HepG2 (cell line): ENCODE measurements around the gene PCSK6. TPM values are rescaled to one million over a fixed set of nuclear protein-coding genes. Genes with fewer than 3 reads are reported as not detected.

Experiments
- EP300 ChIP-seq, 3 experiments: sonication (generic) in 1 of 3; formaldehyde crosslinking in 1 of 3; IDR thresholded peaks; 2 replicates each; pipeline versions ENCODE4 v1.5.1 to v1.6.1; 2011 to 2020; ENCODE audit warnings: low read depth in 2 of 3, low read length in 2 of 3, borderline replicate concordance in 1 of 3, improper control_type of control experiment in 1 of 3, mild to moderate bottlenecking in 1 of 3, missing genetic modification reagents in 1 of 3, moderate library complexity in 1 of 3
- ERF ChIP-seq: IDR thresholded peaks from 2 replicates; pipeline ENCODE4 v1.6.1; 2018; ENCODE audit warnings: missing biosample characterization, missing genetic modification reagents
- FOXC1 ChIP-seq: sonication (generic); formaldehyde crosslinking; IDR thresholded peaks from 2 replicates; pipeline ENCODE4 v1.8.0; 2022; ENCODE audit warnings: mild to moderate bottlenecking, missing genetic modification reagents, borderline replicate concordance
- GATAD2A ChIP-seq: IDR thresholded peaks from 2 replicates; pipeline ENCODE4 v1.6.1; 2016
- KDM3A ChIP-seq: IDR thresholded peaks from 2 replicates; pipeline ENCODE4 v1.6.1; 2018; ENCODE audit warnings: low read depth, missing compliant biosample characterization
- NONO ChIP-seq, 2 experiments: fragments of 450-650 bp in 1 of 2; sonication (generic) in 1 of 2; formaldehyde crosslinking in 1 of 2; IDR thresholded peaks in 1 of 2; conservative IDR thresholded peaks in 1 of 2; 2 replicates each; pipeline versions ENCODE4 v1.6.1 to v1.8.0; 2017 to 2022; ENCODE audit warnings: mild to moderate bottlenecking in 1 of 2, missing genetic modification reagents in 1 of 2, moderate library complexity in 1 of 2
- SOX6 ChIP-seq, 2 experiments: fragments of 450-650 bp in 1 of 2; sonication (generic) in 1 of 2; formaldehyde crosslinking in 1 of 2; IDR thresholded peaks; 2 replicates each; pipeline versions ENCODE4 v1.4.0 to v1.6.1; 2017 to 2020; ENCODE audit warnings: antibody characterized with exemption in 1 of 2, mild to moderate bottlenecking in 1 of 2, missing genetic modification reagents in 1 of 2
- ZNF644 ChIP-seq: IDR thresholded peaks from 2 replicates; pipeline ENCODE4 v1.6.1; 2016; ENCODE audit warnings: low read depth
- ZNF788 ChIP-seq: sonication (generic); formaldehyde crosslinking; IDR thresholded peaks from 2 replicates; pipeline ENCODE4 v1.5.0; 2020; ENCODE audit warnings: mild to moderate bottlenecking, missing genetic modification reagents, borderline replicate concordance
- polyA plus RNA-seq, 8 experiments: library from polyadenylated mRNA; depleted of rRNA in 3 of 8; stranded (reverse) in 7 of 8; unstranded in 1 of 8; fragments of >200 nt; fragmentation: Illumina TruSeq in 4 of 8; extraction: Trizol in 4 of 8; gene quantifications; 2 replicates each; pipeline versions ENCODE4 v1.2.1 to v1.2.3, GENCODE V29; 2011 to 2016; ENCODE audit warnings: low read depth in 4 of 8, missing spikeins in 1 of 8, mixed read lengths in 1 of 8; ENCODE audit not compliant: insufficient read depth in 1 of 8
- total RNA-seq, 5 experiments: library from RNA; depleted of rRNA; stranded (reverse); fragments of >200 nt; fragmentation: Illumina TruSeq; extraction: Trizol; gene quantifications; 2 replicates each; pipeline ENCODE4 v1.2.3, GENCODE V29; 2016; ENCODE audit warnings: low read depth in 1 of 5
- TF ChIP-seq, protein P1 (sequence below): sonication (generic); formaldehyde crosslinking; IDR thresholded peaks from 2 replicates; pipeline ENCODE4 v1.5.1; 2020; ENCODE audit warnings: mild to moderate bottlenecking, missing genetic modification reagents, borderline replicate concordance
- TF ChIP-seq, protein P2 (sequence below): IDR thresholded peaks from 2 replicates; pipeline ENCODE4 v1.6.1; 2016; ENCODE audit warnings: low read depth
- TF ChIP-seq, protein P3 (sequence below): sonication (generic); formaldehyde crosslinking; IDR thresholded peaks from 2 replicates; pipeline ENCODE4 v1.5.0; 2020; ENCODE audit warnings: mild to moderate bottlenecking, missing genetic modification reagents
- TF ChIP-seq, protein P4 (sequence below): IDR thresholded peaks from 2 replicates; pipeline ENCODE4 v1.6.1; 2018; ENCODE audit warnings: missing genetic modification reagents, mild to moderate bottlenecking, missing compliant biosample characterization

PCSK6 gene
- total and polyA plus RNA-seq, 2 of the 13 experiments (the other 11 are each of a cell fraction or from before 2014, with no cell fraction given): 56.5 to 155 TPM

DNA sequence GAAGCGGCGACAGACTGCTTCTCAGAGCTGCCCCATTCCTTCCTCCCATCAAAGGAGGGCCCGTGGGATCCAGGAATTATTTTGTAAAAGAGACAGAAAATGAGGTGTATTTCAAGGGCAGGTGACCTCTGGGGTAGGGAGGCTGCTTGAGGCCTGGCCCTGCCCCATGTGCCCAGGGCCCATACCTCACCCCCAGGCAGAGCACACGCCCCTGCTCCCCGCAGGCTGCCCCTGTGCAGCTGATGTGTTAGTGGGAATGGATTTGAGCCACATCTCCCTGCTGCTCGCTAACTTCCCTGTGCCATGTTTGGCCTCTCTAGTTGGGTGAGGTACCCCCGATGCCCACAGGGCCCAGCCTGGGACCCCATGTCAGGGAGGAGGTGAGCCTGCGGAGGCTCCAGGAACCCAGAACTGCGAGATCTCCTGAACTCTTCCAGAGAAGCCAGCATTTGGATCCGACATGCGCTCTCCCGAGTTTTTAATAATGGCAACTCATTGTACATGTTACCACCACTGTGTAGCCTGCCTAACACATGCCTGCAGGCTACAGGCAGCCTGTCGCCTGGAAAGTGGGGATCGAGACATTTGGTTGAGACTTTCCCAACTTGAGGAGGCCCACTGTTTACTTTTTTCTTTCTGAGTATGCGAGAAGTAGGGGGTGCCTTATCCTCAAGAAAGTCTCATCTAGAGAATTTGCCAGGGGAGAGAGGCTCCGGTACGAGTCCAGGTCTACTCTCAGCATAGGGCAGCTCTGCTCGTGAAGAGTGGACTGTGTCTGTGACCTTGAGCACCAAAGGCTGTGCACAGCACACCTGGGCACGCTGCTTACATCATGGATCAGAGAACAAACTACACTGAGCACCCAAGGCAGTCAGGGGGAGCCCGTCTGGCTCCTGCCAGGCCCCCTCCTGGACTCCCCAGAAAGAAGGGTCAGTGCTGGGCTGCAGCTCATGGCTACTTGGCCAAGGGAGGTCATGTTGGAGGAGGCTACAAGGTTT is 36.1 kb downstream of the PCSK6 start (continued):
- TF ChIP-seq, protein P1, sequence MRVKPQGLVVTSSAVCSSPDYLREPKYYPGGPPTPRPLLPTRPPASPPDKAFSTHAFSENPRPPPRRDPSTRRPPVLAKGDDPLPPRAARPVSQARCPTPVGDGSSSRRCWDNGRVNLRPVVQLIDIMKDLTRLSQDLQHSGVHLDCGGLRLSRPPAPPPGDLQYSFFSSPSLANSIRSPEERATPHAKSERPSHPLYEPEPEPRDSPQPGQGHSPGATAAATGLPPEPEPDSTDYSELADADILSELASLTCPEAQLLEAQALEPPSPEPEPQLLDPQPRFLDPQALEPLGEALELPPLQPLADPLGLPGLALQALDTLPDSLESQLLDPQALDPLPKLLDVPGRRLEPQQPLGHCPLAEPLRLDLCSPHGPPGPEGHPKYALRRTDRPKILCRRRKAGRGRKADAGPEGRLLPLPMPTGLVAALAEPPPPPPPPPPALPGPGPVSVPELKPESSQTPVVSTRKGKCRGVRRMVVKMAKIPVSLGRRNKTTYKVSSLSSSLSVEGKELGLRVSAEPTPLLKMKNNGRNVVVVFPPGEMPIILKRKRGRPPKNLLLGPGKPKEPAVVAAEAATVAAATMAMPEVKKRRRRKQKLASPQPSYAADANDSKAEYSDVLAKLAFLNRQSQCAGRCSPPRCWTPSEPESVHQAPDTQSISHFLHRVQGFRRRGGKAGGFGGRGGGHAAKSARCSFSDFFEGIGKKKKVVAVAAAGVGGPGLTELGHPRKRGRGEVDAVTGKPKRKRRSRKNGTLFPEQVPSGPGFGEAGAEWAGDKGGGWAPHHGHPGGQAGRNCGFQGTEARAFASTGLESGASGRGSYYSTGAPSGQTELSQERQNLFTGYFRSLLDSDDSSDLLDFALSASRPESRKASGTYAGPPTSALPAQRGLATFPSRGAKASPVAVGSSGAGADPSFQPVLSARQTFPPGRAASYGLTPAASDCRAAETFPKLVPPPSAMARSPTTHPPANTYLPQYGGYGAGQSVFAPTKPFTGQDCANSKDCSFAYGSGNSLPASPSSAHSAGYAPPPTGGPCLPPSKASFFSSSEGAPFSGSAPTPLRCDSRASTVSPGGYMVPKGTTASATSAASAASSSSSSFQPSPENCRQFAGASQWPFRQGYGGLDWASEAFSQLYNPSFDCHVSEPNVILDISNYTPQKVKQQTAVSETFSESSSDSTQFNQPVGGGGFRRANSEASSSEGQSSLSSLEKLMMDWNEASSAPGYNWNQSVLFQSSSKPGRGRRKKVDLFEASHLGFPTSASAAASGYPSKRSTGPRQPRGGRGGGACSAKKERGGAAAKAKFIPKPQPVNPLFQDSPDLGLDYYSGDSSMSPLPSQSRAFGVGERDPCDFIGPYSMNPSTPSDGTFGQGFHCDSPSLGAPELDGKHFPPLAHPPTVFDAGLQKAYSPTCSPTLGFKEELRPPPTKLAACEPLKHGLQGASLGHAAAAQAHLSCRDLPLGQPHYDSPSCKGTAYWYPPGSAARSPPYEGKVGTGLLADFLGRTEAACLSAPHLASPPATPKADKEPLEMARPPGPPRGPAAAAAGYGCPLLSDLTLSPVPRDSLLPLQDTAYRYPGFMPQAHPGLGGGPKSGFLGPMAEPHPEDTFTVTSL (CRISPR knock-in tag): peak; percentile 48; the same call in 1 of the 2 replicates
- TF ChIP-seq FOXC1 (no peak; the same call in 1 of the 2 replicates), ERF (CRISPR knock-in tag) (peak; percentile 49; the same call in 1 of the 2 replicates), ZNF644 (0 out of 2 replicates have a peak, but pooled peaks have one; percentile 24), NONO (IDR thresholded peaks at IDR 0.05) (no peak), NONO (CRISPR knock-in tag; conservative IDR thresholded peaks at IDR 0.05) (peak; percentile 75), KDM3A (CRISPR knock-in tag) (no peak), EP300 (IDR thresholded peaks at IDR 0.05; ENCODE audit: low read depth in 2 of 2, low read length in 2 of 2) (peak in 1 of 2 experiments; percentile 53; a peak in 2 of 4 replicates), EP300 (CRISPR knock-in tag; IDR thresholded peaks at IDR 0.05; ENCODE audit: borderline replicate concordance) (no peak), SOX6 (IDR thresholded peaks at IDR 0.05) (no peak), SOX6 (CRISPR knock-in tag; IDR thresholded peaks at IDR 0.05) (peak; percentile 64), GATAD2A (peak; percentile 80; the same call in 1 of the 2 replicates), ZNF788 (CRISPR knock-in tag) (no peak)
- TF ChIP-seq, protein P2, sequence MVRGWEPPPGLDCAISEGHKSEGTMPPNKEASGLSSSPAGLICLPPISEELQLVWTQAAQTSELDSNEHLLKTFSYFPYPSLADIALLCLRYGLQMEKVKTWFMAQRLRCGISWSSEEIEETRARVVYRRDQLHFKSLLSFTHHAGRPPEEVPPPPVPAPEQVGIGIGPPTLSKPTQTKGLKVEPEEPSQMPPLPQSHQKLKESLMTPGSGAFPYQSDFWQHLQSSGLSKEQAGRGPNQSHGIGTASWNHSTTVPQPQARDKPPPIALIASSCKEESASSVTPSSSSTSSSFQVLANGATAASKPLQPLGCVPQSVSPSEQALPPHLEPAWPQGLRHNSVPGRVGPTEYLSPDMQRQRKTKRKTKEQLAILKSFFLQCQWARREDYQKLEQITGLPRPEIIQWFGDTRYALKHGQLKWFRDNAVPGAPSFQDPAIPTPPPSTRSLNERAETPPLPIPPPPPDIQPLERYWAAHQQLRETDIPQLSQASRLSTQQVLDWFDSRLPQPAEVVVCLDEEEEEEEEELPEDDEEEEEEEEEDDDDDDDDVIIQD (CRISPR knock-in tag): 0 out of 2 replicates have a peak, but pooled peaks have one; percentile 35
- TF ChIP-seq, protein P3, sequence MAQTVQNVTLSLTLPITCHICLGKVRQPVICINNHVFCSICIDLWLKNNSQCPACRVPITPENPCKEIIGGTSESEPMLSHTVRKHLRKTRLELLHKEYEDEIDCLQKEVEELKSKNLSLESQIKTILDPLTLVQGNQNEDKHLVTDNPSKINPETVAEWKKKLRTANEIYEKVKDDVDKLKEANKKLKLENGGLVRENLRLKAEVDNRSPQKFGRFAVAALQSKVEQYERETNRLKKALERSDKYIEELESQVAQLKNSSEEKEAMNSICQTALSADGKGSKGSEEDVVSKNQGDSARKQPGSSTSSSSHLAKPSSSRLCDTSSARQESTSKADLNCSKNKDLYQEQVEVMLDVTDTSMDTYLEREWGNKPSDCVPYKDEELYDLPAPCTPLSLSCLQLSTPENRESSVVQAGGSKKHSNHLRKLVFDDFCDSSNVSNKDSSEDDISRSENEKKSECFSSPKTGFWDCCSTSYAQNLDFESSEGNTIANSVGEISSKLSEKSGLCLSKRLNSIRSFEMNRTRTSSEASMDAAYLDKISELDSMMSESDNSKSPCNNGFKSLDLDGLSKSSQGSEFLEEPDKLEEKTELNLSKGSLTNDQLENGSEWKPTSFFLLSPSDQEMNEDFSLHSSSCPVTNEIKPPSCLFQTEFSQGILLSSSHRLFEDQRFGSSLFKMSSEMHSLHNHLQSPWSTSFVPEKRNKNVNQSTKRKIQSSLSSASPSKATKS: no peak
- TF ChIP-seq, protein P4, sequence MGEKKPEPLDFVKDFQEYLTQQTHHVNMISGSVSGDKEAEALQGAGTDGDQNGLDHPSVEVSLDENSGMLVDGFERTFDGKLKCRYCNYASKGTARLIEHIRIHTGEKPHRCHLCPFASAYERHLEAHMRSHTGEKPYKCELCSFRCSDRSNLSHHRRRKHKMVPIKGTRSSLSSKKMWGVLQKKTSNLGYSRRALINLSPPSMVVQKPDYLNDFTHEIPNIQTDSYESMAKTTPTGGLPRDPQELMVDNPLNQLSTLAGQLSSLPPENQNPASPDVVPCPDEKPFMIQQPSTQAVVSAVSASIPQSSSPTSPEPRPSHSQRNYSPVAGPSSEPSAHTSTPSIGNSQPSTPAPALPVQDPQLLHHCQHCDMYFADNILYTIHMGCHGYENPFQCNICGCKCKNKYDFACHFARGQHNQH (CRISPR knock-in tag): peak; percentile 59; the same call in 1 of the 2 replicates
